Kidney capillary endothelial cell (primary cell): ENCODE results near the gene PTER.

Experiments
- DNase-seq: peaks from one replicate; pipeline ENCODE4 v3.0.0-alpha.2; 2018; ENCODE audit warnings: low spot score

PTER gene

GRCh38 chr10:16470747-16471146, 33.9 kb downstream of the PTER start:
- peak; percentile 68 for DNase-seq

GRCh38 chr10:16472828-16473227, 36.0 kb downstream of the PTER start:
- no peak for DNase-seq

GRCh38 chr10:16477757-16478156, 40.9 kb downstream of the PTER start:
- DNase-seq: no peak

GRCh38 chr10:16478801-16479200, 42.0 kb downstream of the PTER start:
- peak; percentile 17 for DNase-seq

GRCh38 chr10:16481052-16481728, 44.4 kb downstream of the PTER start:
- no peak for DNase-seq

GRCh38 chr10:16483241-16483917, 46.6 kb downstream of the PTER start:
- no peak for DNase-seq

GRCh38 chr10:16490511-16490910, 53.7 kb downstream of the PTER start:
- DNase-seq: no peak

- DNase-seq: no peak
These were observed 55.1 kb downstream of the PTER start for GRCh38 chr10:16491933-16492332.

GRCh38 chr10:16493884-16494536, 57.2 kb downstream of the PTER start:
- no peak for DNase-seq

GRCh38 chr10:16497911-16498310, 61.1 kb downstream of the PTER start:
- no peak for DNase-seq

GRCh38 chr10:16505161-16505560, 68.4 kb downstream of the PTER start:
- no peak for DNase-seq

GRCh38 chr10:16509996-16510395, 73.2 kb downstream of the PTER start:
- peak; percentile 74 for DNase-seq

GRCh38 chr10:16510843-16511242, 74.0 kb downstream of the PTER start:
- no peak for DNase-seq

- DNase-seq: no peak
These were observed 82.0 kb downstream of the PTER start for GRCh38 chr10:16518822-16519221.

- no peak for DNase-seq
These were observed 82.6 kb downstream of the PTER start for GRCh38 chr10:16519250-16519907.

GRCh38 chr10:16519908-16520861, 83.4 kb downstream of the PTER start:
- no peak for DNase-seq

GRCh38 chr10:16520900-16521299, 84.1 kb downstream of the PTER start:
- DNase-seq: peak; percentile 27

- no peak for DNase-seq
These were observed 84.7 kb downstream of the PTER start, which contains the start of gene C1QL3 for GRCh38 chr10:16521311-16522016. Gene C1QL3, minus strand, starts transcription at chr10:16521879. Its CDS starts 814 bp downstream, at chr10:16521065.

- DNase-seq: no peak
These were observed 90.6 kb downstream of the PTER start for GRCh38 chr10:16527452-16527851.

- no peak for DNase-seq
These were observed 93.0 kb downstream of the PTER start for GRCh38 chr10:16529853-16530252.

GRCh38 chr10:16536155-16536554, 99.3 kb downstream of the PTER start:
- no peak for DNase-seq
